K562 (cell line): ENCODE data around the gene ULBP1. TPM values are rescaled to one million over a fixed set of nuclear protein-coding genes. Genes with fewer than 3 reads are reported as not detected.

ENCODE experiments used
- ATAC-seq: fragments of 200-7000 bp; cut with Tn5 transposase; 3 replicates; pipeline ENCODE4 v1.9.1; 2020; ENCODE audit warnings: moderate library complexity
- BruUV-seq: library from RNA; stranded (reverse); fragments of 400-500 nt; replicated peaks from 2 replicates; lab custom pipeline; 2021; lab: Mats Ljungman, UMichigan
- CTCF ChIA-PET: fragments of 300-600 bp; formaldehyde crosslinking; extraction: SDS; loops from one replicate; lab custom pipeline; 2021; ENCODE audit warnings: low intra/inter-chr PET ratio; lab: Yijun Ruan, JAX
- POLR2A ChIA-PET: fragments of 300-600, 350-650 bp; sonication (Branson Sonifier 250); formaldehyde crosslinking; extraction: SDS; loops from one replicate; lab custom pipeline; 2021; ENCODE audit warnings: antibody characterized with exemption, inconsistent platforms; lab: Yijun Ruan, JAX
- DNase-seq, 4 experiments: peaks; one replicate each; pipeline versions ENCODE4 v3.0.0 to v3.0.0-alpha.2; 2011 to 2018; ENCODE audit warnings: low spot score in 3 of 4, mixed read lengths in 3 of 4; ENCODE audit errors: extremely low read depth in 1 of 4
- FAIRE-seq: peaks from 2 replicates; lab custom pipeline; 2011; peaks lifted over from hg19 to GRCh38; lab: Jason Lieb, UNC
- H2AFZ ChIP-seq: 2 replicates; pipeline ENCODE4 v1.6.0; 2011; ENCODE audit warnings: low read depth, low read length, control low read depth, inconsistent platforms
- H3K27ac ChIP-seq: fragments of 200-600 bp; 3 replicates; pipeline ENCODE4 v1.8.0; 2011; ENCODE audit warnings: low read depth, mild to moderate bottlenecking, control low read depth, inconsistent platforms, low read length, moderate library complexity, mixed read lengths; ENCODE audit errors: extremely low read depth
- H3K27me3 ChIP-seq, 2 experiments: fragments of 300-600 bp in 1 of 2; 2 replicates in 1 of 2; 3 replicates in 1 of 2; pipeline versions ENCODE4 v1.6.0 to v1.8.0; 2011; ENCODE audit warnings: inconsistent platforms in 2 of 2, low read length in 2 of 2, mild to moderate bottlenecking in 1 of 2, mixed read lengths in 1 of 2, moderate library complexity in 1 of 2; ENCODE audit not compliant: control insufficient read depth in 2 of 2, insufficient read depth in 2 of 2
- H3K36me3 ChIP-seq: fragments of 300-600 bp; 3 replicates; pipeline ENCODE4 v1.8.0; 2011; ENCODE audit warnings: mild to moderate bottlenecking, low read length, inconsistent platforms; ENCODE audit not compliant: control insufficient read depth, insufficient read depth
- H3K4me1 ChIP-seq, 2 experiments: fragments of 200-600 bp in 1 of 2; replicated peaks in 1 of 2; 2 replicates in 1 of 2; 3 replicates in 1 of 2; pipeline versions ENCODE4 v1.5.1 to v1.8.0; 2011; ENCODE audit warnings: inconsistent platforms in 2 of 2, low read length in 2 of 2, mild to moderate bottlenecking in 1 of 2, mixed read lengths in 1 of 2, moderate library complexity in 1 of 2; ENCODE audit not compliant: control insufficient read depth in 2 of 2, insufficient read depth in 2 of 2
- H3K4me2 ChIP-seq: 2 replicates; pipeline ENCODE4 v1.6.1; 2011; ENCODE audit warnings: low read length, control low read depth, inconsistent platforms, mixed read lengths; ENCODE audit not compliant: insufficient read depth
- H3K4me3 ChIP-seq: fragments of 200-600 bp; sonication (generic), shearing (Covaris generic); 2 replicates; pipeline ENCODE4 v1.5.1; 2016; ENCODE audit warnings: control low read depth, inconsistent platforms
- H3K79me2 ChIP-seq: fragments of 200-600 bp; 3 replicates; pipeline ENCODE4 v1.8.0; 2011; ENCODE audit warnings: low read length, inconsistent platforms; ENCODE audit not compliant: control insufficient read depth, insufficient read depth
- H3K9ac ChIP-seq, 2 experiments: 2 replicates each; pipeline versions ENCODE4 v1.6.0 to v1.6.1; 2011; ENCODE audit warnings: low read depth in 2 of 2, low read length in 2 of 2, control low read depth in 1 of 2, inconsistent platforms in 1 of 2, mild to moderate bottlenecking in 1 of 2, mixed read lengths in 1 of 2; ENCODE audit not compliant: insufficient read depth in 1 of 2
- H3K9me1 ChIP-seq: one replicate; pipeline ENCODE4 v1.6.0; 2011; ENCODE audit warnings: inconsistent platforms, mild to moderate bottlenecking, low read length, moderate library complexity; ENCODE audit not compliant: control insufficient read depth, insufficient read depth
- H3K9me3 ChIP-seq: replicated peaks from 2 replicates; pipeline ENCODE4 v1.5.1; 2011; ENCODE audit warnings: low read depth, low read length, inconsistent platforms; ENCODE audit not compliant: control insufficient read depth, insufficient read depth
- H4K20me1 ChIP-seq: replicated peaks from 2 replicates; pipeline ENCODE4 v1.6.1; 2011; ENCODE audit warnings: low read length, inconsistent platforms, mixed read lengths; ENCODE audit not compliant: control insufficient read depth, insufficient read depth
- ARID2 ChIP-seq: fragments of 450-650 bp; IDR thresholded peaks from 2 replicates; pipeline ENCODE4 v1.6.1; 2017; ENCODE audit warnings: antibody characterized with exemption, mild to moderate bottlenecking
- ARNT ChIP-seq, 2 experiments: fragments of 450-650 bp; IDR thresholded peaks; 2 replicates each; pipeline ENCODE4 v1.6.1; 2016; ENCODE audit warnings: mild to moderate bottlenecking in 1 of 2
- BRD9 ChIP-seq: fragments of 450-650 bp; IDR thresholded peaks from 2 replicates; pipeline ENCODE4 v1.6.1; 2018; ENCODE audit warnings: low read depth; ENCODE audit not compliant: partially characterized antibody
- DIDO1 ChIP-seq: fragments of 450-650 bp; IDR thresholded peaks from 2 replicates; pipeline ENCODE4 v1.6.1; 2016; ENCODE audit warnings: low read depth, missing biosample characterization, missing genetic modification characterization
- ILK ChIP-seq: fragments of 450-650 bp; IDR thresholded peaks from 2 replicates; pipeline ENCODE4 v1.6.1; 2016; ENCODE audit warnings: missing genetic modification characterization, low read depth, mild to moderate bottlenecking, missing compliant biosample characterization, moderate library complexity, borderline replicate concordance
- MBD2 ChIP-seq: sonication (generic); IDR thresholded peaks from 2 replicates; pipeline ENCODE4 v1.6.1; 2016; ENCODE audit warnings: low read depth, borderline replicate concordance
- MXI1 ChIP-seq: IDR thresholded peaks from 2 replicates; pipeline ENCODE4 v1.6.1; 2011; ENCODE audit warnings: low read depth, mild to moderate bottlenecking, improper control_type of control experiment, low read length
- POLR2AphosphoS2 ChIP-seq: IDR thresholded peaks from 2 replicates; pipeline ENCODE4 v1.6.1; 2012; ENCODE audit warnings: low read length, improper control_type of control experiment
- PURB ChIP-seq: sonication (generic); formaldehyde crosslinking; IDR thresholded peaks from 2 replicates; pipeline ENCODE4 v1.9.0; 2021; ENCODE audit warnings: low read depth, mild to moderate bottlenecking, missing genetic modification reagents
- RCOR1 ChIP-seq, 2 experiments: IDR thresholded peaks; 2 replicates each; pipeline ENCODE4 v1.6.1; 2012; ENCODE audit warnings: low read depth in 2 of 2, low read length in 2 of 2, borderline replicate concordance in 1 of 2, improper control_type of control experiment in 1 of 2
- SAFB ChIP-seq: fragments of 200-400 bp; formaldehyde crosslinking; IDR thresholded peaks from 2 replicates; pipeline ENCODE4 v1.6.1; 2017; ENCODE audit warnings: low read depth, low read length, borderline replicate concordance
- SMARCC2 ChIP-seq: fragments of 450-650 bp; IDR thresholded peaks from 2 replicates; pipeline ENCODE4 v1.6.1; 2017; ENCODE audit warnings: antibody characterized with exemption, moderate library complexity, mild to moderate bottlenecking, low read depth
- VEZF1 ChIP-seq: fragments of 200-800 bp; sonication (Bioruptor generic); IDR thresholded peaks from 2 replicates; pipeline ENCODE4 v1.6.1; 2017; ENCODE audit warnings: missing genetic modification characterization, missing compliant biosample characterization
- ZBTB1 ChIP-seq: sonication (generic); formaldehyde crosslinking; IDR thresholded peaks from 2 replicates; pipeline ENCODE4 v1.8.1; 2023; ENCODE audit warnings: missing genetic modification reagents, low read depth, mild to moderate bottlenecking, borderline replicate concordance
- ZBTB34 ChIP-seq: fragments of 250-450 bp; sonication (Bioruptor Pico); IDR thresholded peaks from 2 replicates; pipeline ENCODE4 v1.8.0; 2021; ENCODE audit warnings: mild to moderate bottlenecking, moderate library complexity
- ZNF197 ChIP-seq: fragments of 200-800 bp; sonication (Bioruptor generic); IDR thresholded peaks from 2 replicates; pipeline ENCODE4 v1.6.1; 2016; ENCODE audit warnings: low read depth, missing genetic modification characterization, missing compliant biosample characterization
- ZNF436 ChIP-seq: fragments of 250-450, 450-650 bp; sonication (Bioruptor Pico); formaldehyde crosslinking; IDR thresholded peaks from 2 replicates; pipeline ENCODE4 v1.7.0; 2020; ENCODE audit warnings: mild to moderate bottlenecking
- ZNF644 ChIP-seq: fragments of 200-800 bp; sonication (Bioruptor generic); IDR thresholded peaks from 2 replicates; pipeline ENCODE4 v1.6.1; 2016; ENCODE audit warnings: low read depth, missing genetic modification characterization, missing compliant biosample characterization
- WGBS: fragments of 100-300 bp; shearing (Covaris generic); methylation state at CpG from one replicate; pipeline ENCODE4 v1.1.6; 2016; ENCODE audit warnings: low coverage, mixed read lengths; ENCODE audit not compliant: insufficient coverage; ENCODE audit errors: missing lambda C conversion rate; 5-methylcytosine and 5-hydroxymethylcytosine counted together
- in situ Hi-C: fragments of 300-500 bp; cut with MboI; formaldehyde crosslinking; loops from 4 replicates; pipeline ENCODE4 v1.15.0; 2018; ENCODE audit warnings: inconsistent platforms, mixed read lengths
- intact Hi-C: fragments of 100-400 bp; cut with micrococcal nuclease; formaldehyde crosslinking; loops from 2 replicates; pipeline ENCODE4 v1.14.2; 2022
- polyA plus RNA-seq, 8 experiments: library from polyadenylated mRNA; depleted of rRNA in 4 of 8; stranded (reverse) in 5 of 8; unstranded in 3 of 8; fragments of >200 nt; fragmentation: Nextera tagmentation in 2 of 8; fragmentation: Illumina TruSeq in 1 of 8; extraction: Ambion mirVana in 2 of 8; extraction: Trizol in 1 of 8; gene quantifications; 2 replicates each; pipeline versions ENCODE4 v1.2.1 to v1.2.3, GENCODE V29; 2011 to 2014; ENCODE audit warnings: inconsistent platforms in 1 of 8, missing spikeins in 1 of 8
- total RNA-seq, 7 experiments: library from RNA; depleted of rRNA in 6 of 7; stranded (reverse); fragments of >200 nt in 6 of 7; fragmentation: Illumina TruSeq in 2 of 7; extraction: Trizol in 2 of 7; gene quantifications; 2 replicates each; pipeline versions ENCODE4 v1.2.1 to v1.2.3, GENCODE V29; 2011 to 2021; ENCODE audit warnings: low replicate concordance in 1 of 7
- TF ChIP-seq, protein P1 (sequence below): fragments of 250-450 bp; sonication (Bioruptor Pico); IDR thresholded peaks from 2 replicates; pipeline ENCODE4 v1.8.0; 2022; ENCODE audit warnings: inconsistent platforms

Gene ULBP1
- total and polyA plus RNA-seq, 9 of the 15 experiments (the other 6 are each of a cell fraction or from before 2014, with no cell fraction given), result 0.33 to 6.0 (median 2.5) TPM

DNA sequence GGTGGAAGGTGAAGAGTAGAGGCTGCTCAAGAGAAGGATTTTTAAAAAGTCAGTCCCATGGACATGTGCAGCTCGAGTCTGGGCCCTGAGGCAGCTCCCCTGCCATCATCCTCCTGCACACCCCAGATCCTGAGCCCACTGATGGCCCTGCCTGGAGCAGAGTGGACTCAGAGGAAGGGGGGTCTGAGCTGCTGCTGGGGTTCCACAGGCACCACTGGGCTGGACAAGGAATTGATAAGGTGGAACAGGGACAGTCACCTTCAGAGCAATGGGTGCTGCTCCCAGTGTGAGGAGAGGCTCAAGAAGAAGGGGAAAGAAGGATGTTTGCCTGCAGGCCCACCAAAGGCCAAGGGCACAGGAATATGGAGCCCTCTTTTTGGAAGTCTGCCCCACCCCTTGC is 15.7 kb upstream of the ULBP1 start:
- no peak for TF ChIP-seq MXI1
- TF ChIP-seq, protein P1, sequence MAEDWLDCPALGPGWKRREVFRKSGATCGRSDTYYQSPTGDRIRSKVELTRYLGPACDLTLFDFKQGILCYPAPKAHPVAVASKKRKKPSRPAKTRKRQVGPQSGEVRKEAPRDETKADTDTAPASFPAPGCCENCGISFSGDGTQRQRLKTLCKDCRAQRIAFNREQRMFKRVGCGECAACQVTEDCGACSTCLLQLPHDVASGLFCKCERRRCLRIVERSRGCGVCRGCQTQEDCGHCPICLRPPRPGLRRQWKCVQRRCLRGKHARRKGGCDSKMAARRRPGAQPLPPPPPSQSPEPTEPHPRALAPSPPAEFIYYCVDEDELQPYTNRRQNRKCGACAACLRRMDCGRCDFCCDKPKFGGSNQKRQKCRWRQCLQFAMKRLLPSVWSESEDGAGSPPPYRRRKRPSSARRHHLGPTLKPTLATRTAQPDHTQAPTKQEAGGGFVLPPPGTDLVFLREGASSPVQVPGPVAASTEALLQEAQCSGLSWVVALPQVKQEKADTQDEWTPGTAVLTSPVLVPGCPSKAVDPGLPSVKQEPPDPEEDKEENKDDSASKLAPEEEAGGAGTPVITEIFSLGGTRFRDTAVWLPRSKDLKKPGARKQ (CRISPR knock-in tag), result no peak
- no peak for TF ChIP-seq ARNT (IDR thresholded peaks at IDR 0.05)
- no peak for TF ChIP-seq ILK (tag)
- no peak for TF ChIP-seq ZNF436 (CRISPR knock-in tag)
- TF ChIP-seq ZNF197 (CRISPR knock-in tag), result no peak
- TF ChIP-seq PURB (CRISPR knock-in tag), result no peak
- TF ChIP-seq ZBTB1 (CRISPR knock-in tag), result no peak
- no peak for TF ChIP-seq RCOR1 (IDR thresholded peaks at IDR 0.05; ENCODE audit: borderline replicate concordance in 1 of 2, low read depth in 2 of 2, low read length in 2 of 2)
- no peak for TF ChIP-seq VEZF1
- TF ChIP-seq SMARCC2, result no peak
- no peak for TF ChIP-seq POLR2AphosphoS2
- no peak for TF ChIP-seq BRD9
- no peak for TF ChIP-seq ZNF644
- no peak for TF ChIP-seq MBD2
- no peak for TF ChIP-seq ARID2
- TF ChIP-seq DIDO1, result no peak
- TF ChIP-seq ZBTB34 (CRISPR knock-in tag), result no peak
- no peak for TF ChIP-seq SAFB
- Histone ChIP-seq H3K9me3 (no peaks in the 10 kb centered on the region), H4K20me1 (peaks cover 5% of the 10 kb centered on the region; the same call in 1 of the 2 replicates), H3K4me2 (no peak overlapping the region), H3K27me3 (peaks cover 11 to 39% of the 10 kb centered on the region in 2 experiments), H3K27ac (no peak overlapping the region), H3K79me2 (no peaks in the 10 kb centered on the region), H3K9me1 (no peaks in the 10 kb centered on the region), H3K4me3 (no peak overlapping the region), H3K36me3 (no peaks in the 10 kb centered on the region), H3K9ac (no peak overlapping the region), H2AFZ (no peak overlapping the region), H3K4me1 (no peaks in the 10 kb centered on the region)
- intact Hi-C loops (no loop called here), in situ Hi-C loops (loop anchor here (10.0 kb wide), 1 partner anchor 457 kb away; no protein-coding TSS in a partner anchor)
- ATAC-seq (no peak), FAIRE-seq (no peak), DNase-seq (no peak)
- POLR2A ChIA-PET, result no interaction called here
- BruUV-seq, result no TSS peak
- WGBS, result 0% methylated on average over 1 of the region's 1 CpG
- CTCF ChIA-PET, result no interaction called here
